GM23248 (cell line): ENCODE data around the gene P2RY8.

Source experiments
- EZH2 ChIP-seq: fragments of 200-600 bp; sonication (generic); IDR thresholded peaks from 2 replicates; pipeline ENCODE4 v1.6.1; 2018; ENCODE audit warnings: antibody characterized with exemption, mild to moderate bottlenecking; ENCODE audit not compliant: insufficient read depth, poor library complexity, severe bottlenecking
- EZH2phosphoT487 ChIP-seq: fragments of 200-600 bp; sonication (generic); IDR thresholded peaks from 2 replicates; pipeline ENCODE4 v1.6.1; 2018; ENCODE audit warnings: antibody characterized with exemption, moderate library complexity, mild to moderate bottlenecking, low read depth; ENCODE audit not compliant: insufficient read depth

GRCh38 chrX:1418901-1419544 lies 118.0 kb downstream of the P2RY8 start:
- TF ChIP-seq EZH2phosphoT487 (no peak), EZH2 (no peak)
